Measurements from ENCODE around the gene LDLRAD3. TPM values are rescaled to one million over a fixed set of nuclear protein-coding genes. Genes with fewer than 3 reads are reported as not detected.

LDLRAD3 gene
- total RNA-seq, 3 donors from 2014 or later: 1.0 to 8.1 (median 2.0) TPM

- H3K4me1 ChIP-seq (ENCODE audit: low read depth): no peaks in the 10 kb centered on the region
- no peak overlapping the region for H3K4me3 ChIP-seq
- ATAC-seq (no peak), DNase-seq (no peak)
- H3K9me3 ChIP-seq: peaks cover 4% of the 10 kb centered on the region
- TF ChIP-seq CTCF (IDR thresholded peaks at IDR 0.05): no peak
- intact Hi-C loops (cut with DNase I, micrococcal nuclease): no loop called here
- H3K36me3 ChIP-seq (ENCODE audit: low read depth): no peaks in the 10 kb centered on the region
These were observed 336.7 kb downstream of the LDLRAD3 start for GRCh38 chr11:36280531-36280930.

Small RNA genes lying within 50 kb of the gene (microRNA-seq; reads per million reads assigned to microRNA genes)
- not detected for gene MIR3973
